Measurements from ENCODE around the gene CFAP46.

CFAP46 gene

DNA sequence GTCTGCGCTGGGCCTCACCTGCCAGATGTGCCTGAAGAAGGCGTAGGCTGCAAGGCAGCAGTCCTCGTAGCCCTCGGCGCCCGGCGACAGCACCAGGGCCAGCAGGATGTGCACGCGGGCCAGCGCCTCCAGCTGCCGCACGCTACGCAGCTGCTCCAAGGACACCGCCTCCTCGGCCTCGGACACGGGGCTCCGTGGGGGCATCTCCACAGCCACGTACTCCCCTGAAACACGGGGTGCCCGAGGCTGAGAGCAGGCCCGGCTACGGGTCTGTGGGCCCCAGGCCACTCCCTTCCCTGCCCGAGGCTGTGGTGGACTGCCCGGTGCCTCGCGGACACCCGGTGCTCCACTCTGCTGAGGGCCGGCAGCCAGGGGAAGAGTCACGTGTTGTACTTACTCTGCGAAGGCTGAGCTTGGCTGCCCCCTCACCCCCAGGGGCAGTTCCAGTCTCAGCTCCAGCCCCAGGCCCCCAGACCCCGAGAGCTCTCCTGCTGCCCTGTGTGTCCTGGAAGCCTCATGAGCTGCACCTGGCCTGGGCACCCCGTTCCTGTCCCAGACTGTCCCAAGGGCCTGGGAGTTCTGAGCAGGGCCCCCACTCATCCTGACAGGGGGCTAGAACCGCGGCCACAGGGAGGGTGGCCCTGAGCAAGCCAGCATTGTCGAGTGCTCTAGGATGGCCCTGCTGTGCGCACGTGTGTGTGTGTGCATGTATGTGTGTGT, 62.8 kb downstream of the CFAP46 start:
- no peak for ATAC-seq

DNA sequence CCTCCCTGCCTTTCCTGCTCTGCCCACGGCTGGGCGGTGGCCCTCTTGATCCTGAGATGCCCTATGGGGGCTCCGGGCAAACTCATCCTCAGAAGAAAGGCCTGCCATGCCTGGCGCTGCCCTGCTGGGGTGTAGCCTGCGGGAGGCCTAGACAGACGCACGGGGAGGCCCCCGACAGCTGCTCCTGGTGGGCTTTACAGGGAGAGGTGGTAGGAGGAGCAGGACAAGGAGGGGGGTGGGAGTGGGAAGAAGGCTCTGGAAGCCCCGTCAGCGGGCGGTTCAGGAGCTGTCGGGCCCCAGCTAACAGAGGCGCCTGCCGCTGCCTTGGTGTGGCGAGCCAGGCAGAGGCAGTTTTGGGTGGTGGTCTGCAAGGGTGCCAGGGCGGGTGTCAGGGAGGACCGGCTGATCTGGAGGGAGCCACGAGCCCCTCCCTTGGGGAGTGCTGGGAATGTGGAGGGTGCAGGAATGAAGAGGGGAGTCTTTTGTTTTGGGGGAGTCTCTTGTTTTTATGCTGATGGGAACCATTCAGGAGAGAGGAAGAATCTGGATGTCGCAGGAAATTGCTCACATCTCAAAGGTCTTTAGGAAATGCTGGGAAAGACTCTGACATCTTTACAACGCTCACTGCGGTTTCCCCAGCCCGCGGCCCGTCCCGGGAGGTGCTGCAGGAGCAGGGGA, 63.5 kb downstream of the CFAP46 start:
- no peak for ATAC-seq

DNA sequence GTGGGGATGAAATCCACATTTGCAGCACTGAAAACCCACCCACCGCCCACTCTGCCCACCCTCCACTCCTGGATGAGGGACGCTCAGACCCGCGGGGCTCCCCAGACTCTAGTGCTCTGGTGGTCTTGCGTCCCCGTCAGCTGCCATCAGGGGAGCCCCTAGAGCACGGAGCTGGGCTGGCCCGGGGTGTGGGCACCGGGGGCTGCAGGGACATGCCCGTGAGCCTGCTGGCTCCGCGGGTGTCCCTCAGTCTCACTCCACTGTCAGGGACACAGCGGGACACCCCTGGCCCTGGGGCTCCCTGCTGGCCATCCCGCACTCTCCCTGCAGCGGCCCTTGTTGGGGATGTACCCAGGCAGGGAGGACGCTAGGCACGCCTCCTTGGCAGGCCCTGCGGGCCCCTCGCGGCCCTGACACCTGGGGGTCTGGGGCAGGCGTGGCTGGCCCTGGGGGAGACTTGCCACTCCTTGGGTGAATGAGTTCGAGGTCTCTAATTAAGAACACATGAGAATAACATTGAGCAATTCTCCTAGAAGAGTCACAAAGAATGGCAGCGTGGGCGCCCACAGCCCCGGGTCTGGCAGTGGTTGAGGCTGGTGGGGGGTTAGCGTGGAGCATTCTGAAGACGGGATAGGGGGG, 64.2 kb downstream of the CFAP46 start:
- ATAC-seq = no peak

DNA sequence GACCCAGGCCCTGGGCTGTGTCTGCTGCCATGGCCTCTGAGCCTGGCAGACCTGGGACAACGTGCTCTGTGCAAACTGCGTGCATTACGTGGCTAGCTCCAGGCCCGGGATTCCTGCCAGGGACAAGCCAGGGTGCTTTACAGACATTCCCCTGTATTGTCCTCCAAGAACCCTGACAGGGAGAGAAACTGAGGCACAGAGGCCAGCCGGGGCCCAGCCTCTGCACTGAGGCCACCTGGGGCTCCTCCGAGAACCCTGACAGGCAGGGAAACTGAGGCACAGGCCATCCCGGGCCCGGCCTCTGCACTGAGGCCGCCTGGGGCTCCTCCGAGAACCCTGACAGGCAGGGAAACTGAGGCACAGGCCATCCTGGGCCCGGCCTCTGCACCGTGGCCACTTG, 64.9 kb downstream of the CFAP46 start:
- ATAC-seq = no peak

DNA sequence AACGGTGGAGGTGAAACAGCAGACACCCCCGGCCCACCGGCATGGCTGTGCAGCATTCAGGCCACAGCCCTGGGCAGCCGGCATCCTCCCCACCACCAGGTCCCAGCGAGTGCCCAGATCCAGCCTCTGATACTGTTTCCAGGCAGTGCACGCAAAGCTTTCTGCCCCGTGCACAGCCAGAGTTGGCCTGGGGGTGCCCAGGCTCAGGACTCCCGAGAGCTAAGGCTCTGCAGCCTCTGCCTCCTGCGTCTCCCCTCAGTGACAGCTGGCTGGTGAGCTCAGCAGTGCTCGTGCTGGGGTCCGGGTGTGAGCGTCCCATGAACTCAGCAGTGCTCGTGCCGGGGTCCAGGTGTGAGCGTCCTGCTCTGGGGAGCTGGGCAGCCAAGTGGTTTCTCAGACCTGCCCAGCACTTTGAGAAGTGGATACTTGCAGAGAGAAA, 65.4 kb downstream of the CFAP46 start:
- no peak for ATAC-seq

DNA sequence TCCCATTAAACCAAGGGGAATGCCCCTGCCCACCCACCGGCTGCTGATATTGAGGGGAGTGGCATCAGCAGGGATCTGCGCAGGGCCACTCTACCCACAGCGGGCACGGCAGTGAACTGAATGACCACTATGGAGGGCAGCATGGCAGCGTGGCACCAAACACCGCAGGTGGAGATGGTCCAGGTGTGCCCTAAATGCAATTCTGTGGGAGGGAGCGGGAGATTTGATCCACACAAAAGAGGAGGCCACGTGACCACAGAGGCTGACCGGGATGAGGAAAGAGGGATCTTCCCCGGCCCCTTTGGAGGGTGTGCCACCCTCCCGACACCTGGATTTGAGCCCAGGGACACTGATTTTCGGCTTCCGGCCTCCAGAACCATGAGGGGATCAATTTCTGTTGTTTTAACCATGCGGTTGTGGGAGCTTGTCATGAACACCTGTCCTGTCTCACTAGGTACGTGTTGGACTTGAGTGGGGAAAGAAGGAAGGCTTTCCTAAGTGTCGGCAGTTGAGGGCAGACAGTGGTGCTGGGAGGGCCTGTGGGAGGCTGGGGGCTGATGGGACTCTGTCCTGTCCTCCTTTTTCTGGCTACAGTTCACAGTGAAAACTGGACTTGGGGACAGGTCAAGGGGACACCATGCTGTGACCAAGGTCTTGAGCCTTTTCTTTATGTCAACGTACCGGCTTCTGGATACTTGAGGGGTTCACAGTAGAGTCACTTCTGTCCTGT, 66.1 kb downstream of the CFAP46 start:
- ATAC-seq = no peak

DNA sequence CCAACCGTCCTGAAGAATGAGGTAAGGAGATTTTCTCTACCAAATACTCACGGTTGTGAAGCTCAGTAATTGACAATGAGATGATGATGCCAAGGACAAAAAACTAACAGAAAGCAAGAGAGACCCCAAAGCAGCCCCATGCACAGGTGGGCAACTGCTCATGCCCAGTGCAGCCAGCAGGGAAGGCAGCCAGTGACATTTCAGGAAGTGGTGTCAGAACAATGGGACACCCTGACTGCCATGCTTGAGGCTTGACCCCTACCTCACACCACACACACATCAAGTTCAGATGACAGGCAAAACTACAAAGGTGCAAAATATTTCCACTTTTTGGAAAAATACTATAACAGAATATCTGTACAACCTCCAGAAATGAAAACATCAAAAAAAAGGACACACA, 66.9 kb downstream of the CFAP46 start:
- ATAC-seq = no peak

DNA sequence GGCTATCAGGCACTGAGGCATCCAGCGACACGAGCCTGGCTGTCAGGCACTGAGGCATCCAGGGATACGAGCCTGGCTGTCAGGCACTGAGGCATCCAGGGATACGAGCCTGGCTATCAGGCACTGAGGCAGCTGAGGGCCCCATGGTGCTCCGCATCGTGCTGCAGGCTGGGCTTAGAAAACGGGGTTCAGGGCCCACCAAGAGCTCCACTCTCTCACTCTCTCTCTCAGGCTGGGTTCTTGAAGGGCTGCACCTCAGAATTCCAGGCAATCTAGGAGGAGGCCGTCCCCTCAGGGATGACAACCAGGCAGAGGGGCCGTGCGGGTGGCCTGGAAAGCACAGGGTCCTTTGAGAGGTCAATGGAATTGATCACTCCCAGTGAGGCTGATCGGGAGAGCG, 69.0 kb downstream of the CFAP46 start:
- no peak for ATAC-seq

DNA sequence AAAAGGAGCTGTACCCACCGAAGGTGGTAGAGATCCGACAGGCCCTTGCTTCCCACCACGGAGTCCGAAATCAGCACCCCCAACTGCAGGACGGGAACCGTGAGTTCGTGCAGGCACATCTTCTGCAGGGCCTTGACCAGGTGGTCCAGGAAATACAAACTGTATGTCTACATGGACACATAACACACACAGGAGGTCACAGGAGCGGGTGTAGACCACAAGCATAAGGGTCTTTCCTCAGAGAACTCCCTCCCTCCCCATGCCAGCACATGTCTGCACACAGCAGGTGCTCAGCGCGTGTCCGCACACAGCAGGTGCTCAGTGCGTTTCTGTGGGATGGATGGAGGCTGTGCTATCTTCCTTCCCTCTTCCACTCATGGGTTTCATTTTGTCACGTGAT, 69.7 kb downstream of the CFAP46 start:
- ATAC-seq = no peak

DNA sequence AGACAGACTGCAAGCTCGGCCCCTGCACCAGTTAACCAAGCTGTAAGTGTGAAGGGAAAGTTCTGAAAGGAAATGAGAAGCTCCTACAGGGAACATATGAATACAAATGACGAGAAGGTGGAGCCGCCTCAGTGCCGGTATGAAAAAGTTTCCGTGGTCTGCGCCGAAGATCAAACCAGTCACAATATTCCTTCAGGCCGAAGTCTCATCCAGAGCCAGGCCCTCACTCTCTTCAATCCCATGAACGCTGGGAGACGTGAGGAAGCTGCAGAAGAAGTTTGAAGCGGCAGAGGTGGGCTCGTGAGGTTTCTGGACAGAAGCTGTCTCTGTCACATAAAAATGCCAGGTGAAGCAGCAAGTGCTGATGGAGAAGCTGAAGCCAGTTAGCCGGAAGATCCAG, 71.9 kb downstream of the CFAP46 start:
- ATAC-seq = no peak

DNA sequence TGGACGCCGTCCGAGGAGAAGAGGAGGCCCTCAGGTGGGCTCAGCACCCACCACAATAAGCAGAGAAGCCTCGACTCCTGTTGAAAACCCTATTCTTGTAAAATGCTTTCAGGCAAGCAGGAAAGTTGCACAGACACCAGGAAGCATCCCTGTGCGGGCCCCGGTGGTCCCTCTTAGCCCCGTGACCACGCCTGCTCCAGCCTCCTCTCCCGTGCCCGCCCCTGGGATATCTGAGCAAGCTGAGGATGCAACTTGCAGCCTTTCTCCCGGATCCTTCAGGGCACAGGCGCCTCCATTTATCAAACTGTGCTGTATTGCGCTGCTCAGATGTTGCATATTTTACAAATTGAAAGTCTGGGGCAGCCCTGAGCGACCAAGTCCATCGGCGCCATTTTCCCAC, 72.7 kb downstream of the CFAP46 start:
- no peak for ATAC-seq

DNA sequence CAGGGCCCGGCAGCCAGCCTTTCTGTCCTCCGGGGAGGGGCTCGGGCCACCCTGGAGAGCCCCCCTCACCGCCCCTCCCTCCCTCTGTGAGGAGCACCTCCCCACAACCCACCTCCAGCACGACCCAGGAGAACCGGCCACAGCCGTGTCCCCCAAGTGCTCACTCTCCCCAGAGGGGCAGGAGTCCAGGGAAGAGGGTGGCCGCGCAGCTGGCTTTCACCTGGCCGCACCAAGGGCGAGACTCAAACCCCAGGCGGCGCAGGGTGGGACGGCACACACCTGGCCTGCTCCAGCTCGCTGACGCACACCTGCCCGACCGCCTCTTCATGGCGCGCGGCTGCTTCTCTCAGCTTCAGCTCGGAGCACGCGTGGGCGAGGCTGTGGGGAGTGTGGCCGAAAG, 73.4 kb downstream of the CFAP46 start:
- no peak for ATAC-seq

DNA sequence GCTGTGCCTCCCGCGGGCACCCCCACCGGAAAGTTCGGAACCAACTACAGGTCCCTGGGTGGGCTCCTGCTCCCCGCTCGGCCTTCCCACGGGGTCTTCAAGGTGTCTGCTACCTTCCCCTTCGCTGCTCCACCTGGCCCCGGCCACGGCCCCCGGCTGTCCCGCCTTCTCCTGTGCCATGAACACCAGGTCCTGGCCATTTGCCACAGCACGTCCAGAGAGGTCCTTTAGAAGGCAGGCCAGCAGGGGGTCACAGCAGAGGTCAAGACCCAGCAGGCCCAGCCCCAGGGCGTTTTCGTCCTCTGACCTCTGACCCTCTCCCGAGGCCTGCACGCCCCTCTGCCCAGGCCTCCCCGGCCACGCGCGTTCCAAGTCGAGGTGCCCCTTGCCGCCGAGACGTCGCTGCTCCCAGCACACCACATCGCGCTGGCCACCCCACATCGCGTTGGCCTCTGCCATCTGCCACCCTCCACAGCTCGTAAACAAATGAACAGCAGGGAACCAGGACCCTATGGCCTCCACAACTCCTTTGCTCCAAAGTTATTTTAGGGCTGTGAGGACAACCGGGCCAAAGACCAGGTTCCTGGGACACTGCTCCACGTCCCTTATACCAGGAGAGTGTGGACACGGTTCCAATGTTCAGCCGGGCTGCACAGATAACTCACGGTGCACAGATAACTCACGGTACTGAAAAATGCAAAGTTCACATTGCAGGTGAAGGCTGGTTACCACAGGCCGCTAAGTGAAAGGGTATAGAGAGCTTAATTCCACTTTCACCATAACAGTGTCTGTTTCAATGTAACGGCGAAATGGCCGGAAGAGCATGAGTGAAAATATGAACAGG, 74.3 kb downstream of the CFAP46 start:
- ATAC-seq = no peak

DNA sequence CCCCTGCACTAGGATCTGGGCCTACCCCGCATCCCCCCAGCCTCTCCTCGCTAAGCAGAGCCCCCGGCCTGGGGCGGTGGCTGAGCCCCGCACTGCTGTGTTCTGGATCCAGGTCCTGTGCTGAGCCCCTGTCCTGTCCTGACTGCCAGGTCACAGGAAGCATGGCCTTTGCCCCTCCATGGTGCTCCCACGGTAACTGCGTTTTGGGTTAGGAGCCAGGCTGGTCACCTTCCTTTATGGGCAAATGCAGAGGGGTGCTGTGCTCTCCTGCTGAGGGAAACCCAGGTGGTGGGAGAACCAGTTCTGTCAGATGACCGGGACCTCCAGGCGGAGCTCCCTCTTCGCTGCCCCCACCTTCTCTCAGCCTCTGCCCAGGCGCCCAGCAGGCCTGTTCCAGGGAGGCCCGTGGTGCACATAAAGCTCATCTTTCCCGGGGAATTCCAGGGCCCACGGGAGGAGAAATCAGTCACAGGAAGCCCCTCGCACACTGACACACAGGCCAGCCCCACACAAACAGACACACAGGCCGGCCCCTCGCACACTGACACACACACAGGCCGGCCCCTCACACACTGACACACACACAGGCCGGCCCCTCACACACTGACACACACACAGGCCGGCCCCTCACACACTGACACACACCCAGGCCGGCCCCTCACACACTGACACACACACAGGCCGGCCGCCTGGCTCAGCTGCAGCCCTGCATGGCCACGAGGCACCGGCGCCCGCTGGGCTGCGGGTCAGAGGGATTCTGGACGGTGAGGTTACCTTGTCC, 75.6 kb downstream of the CFAP46 start:
- ATAC-seq = no peak

DNA sequence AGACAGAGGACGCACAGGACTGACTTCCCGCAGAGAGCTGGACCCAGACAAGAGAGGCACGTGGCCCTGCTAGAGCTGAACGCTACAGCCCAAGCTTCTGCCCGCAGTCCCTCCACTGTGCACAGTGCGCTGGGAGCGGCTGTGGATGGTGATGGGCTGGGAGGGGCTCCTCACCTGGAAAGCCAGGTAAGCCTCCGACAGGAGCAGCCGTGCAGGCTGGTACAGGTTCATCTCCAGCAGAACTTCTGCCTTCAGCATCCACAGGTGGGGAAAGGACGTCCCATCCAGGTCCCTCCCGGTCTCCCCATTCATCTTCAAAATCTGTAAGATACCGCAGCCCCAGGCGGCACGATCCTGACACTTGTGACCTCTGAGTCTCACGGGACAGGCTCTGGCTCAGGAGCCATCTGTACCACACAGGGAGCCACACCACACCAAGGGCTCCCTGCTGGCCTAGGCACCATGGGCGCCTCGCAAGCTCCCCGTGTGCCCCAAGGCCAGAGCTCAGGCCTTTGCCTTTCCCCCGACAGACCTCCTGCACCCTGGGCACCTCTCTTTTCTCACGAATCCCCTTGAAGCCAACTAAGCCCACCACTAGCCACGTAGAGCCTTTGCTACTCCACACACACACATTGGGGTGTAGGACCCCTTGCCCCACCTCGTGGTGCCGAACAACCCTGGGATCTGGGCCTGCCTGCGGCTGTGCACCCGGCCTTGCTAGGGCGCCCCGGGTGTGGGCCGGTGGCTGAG, 76.3 kb downstream of the CFAP46 start:
- no peak for ATAC-seq

DNA sequence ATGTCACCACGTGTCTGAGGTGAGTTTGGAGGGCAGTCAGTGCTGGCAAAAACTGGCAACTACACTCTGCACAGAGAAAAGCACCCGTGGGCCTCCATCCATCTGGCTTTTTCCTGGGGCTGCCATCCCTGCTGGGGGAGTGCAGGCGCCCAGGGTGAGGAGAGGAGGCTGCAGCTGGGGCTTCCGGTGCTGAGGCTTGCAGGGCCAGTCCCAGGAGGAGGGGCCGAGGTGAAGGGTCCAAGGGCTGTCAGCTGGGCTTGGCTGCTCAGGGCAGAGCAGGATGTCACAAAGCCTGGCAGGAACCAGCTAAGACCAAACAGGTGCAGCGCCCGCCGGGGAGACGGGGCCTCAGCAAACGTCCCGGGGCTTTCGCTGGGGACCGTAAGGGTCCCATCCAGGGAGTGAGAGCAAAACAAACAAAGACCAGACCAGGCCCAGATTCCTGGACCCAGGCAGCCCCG, 77.2 kb downstream of the CFAP46 start:
- ATAC-seq = no peak

DNA sequence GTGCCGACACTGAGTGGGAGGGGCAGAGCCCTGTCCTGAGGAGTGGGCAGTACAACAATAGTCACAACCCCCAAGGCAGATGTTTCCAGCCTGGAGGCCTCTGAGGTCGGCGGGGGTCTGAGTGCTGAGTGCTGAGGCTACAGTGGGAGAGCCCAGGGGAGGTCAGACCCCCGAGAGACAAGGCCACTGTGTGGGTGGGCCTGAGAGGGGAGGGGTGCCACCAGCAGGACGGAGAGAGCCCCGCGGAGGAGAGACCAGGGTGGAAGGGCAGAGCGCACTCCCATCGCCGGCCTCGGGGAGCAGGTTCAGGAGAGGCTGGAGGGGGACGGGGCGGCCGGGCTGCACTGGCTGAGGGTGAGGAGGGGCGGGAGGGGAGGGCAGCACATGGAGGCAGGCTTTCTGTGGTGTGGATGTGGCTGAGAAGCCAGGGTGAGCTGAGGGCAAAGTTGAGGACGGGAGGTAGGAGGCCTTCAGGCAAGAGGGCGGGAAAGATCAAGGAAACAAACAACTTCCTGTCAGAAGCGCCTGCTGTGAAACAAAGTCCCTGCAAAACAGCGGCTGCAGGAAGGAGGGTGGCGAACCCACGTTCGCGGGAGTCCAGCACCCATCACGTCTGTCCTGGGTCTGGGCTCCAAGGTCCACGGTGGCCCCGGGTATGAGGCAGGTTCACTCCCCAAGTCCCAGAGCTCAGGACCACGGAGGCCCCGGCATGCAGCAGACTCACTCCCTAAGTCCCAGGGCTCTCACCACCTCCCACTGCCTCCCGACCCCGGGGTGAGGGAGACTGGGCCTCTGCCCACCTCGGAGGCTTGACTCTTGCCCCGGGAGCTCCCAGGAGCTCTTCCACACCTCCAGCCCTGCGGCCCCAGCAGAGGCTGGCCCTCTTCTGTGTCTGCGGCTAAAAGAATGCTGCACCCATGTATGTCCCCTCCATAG, 79.6 kb downstream of the CFAP46 start:
- no peak for ATAC-seq

DNA sequence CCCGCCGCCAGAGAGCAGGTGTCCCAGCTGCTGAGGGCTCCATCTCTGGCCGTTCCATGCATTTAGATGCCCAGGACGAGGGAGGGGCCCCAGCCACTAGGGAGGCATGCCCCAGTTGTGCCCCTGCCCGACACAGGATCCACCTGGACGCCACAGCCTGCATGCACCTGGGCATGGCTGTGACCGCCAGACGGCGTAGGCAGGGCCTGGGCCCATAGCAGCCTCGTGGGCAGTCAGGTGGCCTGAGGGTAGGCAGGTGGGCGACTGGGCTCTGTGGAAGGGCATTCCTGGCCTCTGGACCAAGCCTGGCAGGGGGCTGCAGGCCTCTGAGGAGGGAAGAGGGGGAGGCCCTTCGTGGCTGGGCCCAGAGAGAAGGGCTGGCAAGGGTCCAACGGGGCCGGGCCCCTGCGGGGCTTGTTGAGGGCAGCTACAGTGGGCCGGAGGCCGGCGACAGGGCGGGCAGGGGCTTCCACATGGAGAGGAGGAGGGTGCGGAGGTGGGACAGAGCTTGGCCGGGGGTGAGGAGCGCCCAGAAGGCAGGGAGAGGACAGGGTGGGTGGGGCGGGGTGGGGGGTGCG, 80.4 kb downstream of the CFAP46 start:
- no peak for ATAC-seq

DNA sequence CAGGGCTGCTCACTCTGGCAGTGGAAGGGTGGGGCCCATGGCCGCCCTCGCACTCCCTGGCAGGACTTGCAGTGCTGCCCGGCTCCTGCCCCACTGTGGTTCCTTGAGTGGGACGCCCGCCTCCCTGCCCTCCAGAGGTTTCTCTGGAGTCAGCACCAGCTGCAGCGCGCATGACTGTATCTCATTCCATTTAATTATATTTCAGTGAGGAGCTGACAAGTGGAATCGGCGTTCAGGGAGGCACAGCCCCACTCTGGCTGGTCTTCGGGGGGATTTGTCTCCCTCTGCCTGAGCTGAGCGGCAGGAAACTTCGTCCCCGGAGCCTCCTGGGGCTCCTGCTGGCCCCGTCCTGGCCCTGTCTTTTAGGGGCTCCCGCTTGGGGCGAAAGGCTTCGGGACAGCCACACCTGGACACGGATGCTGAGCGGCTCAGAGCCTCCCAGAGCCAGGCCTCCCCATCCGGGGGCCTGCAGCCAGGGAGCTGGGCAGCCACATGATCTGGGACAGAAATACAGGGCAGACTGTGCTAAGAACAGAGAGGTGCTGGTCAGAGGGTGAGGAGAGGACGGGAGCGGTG, 81.2 kb downstream of the CFAP46 start:
- no peak for ATAC-seq
